ENCODE results near the gene STIM2. TPM values are rescaled to one million over a fixed set of nuclear protein-coding genes. Genes with fewer than 3 reads are reported as not detected.

STIM2 gene
- total RNA-seq, 1 donor from 2014 or later: 18.4 TPM

GRCh38 chr4:26896636-26897035 is 36.0 kb downstream of the STIM2 start:
- H3K4me3 ChIP-seq (ENCODE audit: insufficient read depth, low read depth, low read length): no peak overlapping the region
- no peak overlapping the region for H3K4me3 Mint-ChIP-seq (ENCODE audit: unreplicated experiment)
- H3K9ac ChIP-seq (ENCODE audit: low read length): no peak overlapping the region
- H3K36me3 Mint-ChIP-seq (ENCODE audit: low read depth, unreplicated experiment): peaks cover 3% of the 10 kb centered on the region
- H3K27ac ChIP-seq (ENCODE audit: low read depth, low read length): no peak overlapping the region
- peak; percentile 36 for DNase-seq (ENCODE audit: low read depth)
- H3K4me2 ChIP-seq (ENCODE audit: low read length): no peak overlapping the region
- no peaks in the 10 kb centered on the region for H3K4me1 ChIP-seq (ENCODE audit: insufficient read depth, low read length)
- H3K79me2 ChIP-seq (ENCODE audit: insufficient read depth, low read length): peaks cover 37% of the 10 kb centered on the region
- no peaks in the 10 kb centered on the region for H3K9me3 ChIP-seq (ENCODE audit: insufficient read depth, low read depth, low read length)
- H3K27me3 ChIP-seq (ENCODE audit: insufficient read depth, low read length): no peaks in the 10 kb centered on the region
- TF ChIP-seq, protein P1, sequence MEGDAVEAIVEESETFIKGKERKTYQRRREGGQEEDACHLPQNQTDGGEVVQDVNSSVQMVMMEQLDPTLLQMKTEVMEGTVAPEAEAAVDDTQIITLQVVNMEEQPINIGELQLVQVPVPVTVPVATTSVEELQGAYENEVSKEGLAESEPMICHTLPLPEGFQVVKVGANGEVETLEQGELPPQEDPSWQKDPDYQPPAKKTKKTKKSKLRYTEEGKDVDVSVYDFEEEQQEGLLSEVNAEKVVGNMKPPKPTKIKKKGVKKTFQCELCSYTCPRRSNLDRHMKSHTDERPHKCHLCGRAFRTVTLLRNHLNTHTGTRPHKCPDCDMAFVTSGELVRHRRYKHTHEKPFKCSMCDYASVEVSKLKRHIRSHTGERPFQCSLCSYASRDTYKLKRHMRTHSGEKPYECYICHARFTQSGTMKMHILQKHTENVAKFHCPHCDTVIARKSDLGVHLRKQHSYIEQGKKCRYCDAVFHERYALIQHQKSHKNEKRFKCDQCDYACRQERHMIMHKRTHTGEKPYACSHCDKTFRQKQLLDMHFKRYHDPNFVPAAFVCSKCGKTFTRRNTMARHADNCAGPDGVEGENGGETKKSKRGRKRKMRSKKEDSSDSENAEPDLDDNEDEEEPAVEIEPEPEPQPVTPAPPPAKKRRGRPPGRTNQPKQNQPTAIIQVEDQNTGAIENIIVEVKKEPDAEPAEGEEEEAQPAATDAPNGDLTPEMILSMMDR (IDR thresholded peaks at IDR 0.05; ENCODE audit: insufficient read depth, low read depth, low read length): no peak
- TF ChIP-seq EZH2 (IDR thresholded peaks at IDR 0.05; ENCODE audit: insufficient read depth, low read length): no peak
- H3K36me3 ChIP-seq (ENCODE audit: insufficient read depth, low read length): no peaks in the 10 kb centered on the region
- H4K20me1 ChIP-seq (ENCODE audit: insufficient read depth, low read length): peaks cover 22% of the 10 kb centered on the region
- no peak overlapping the region for H2AFZ ChIP-seq (ENCODE audit: low read depth, low read length)
- H3K4me1 Mint-ChIP-seq (ENCODE audit: low read depth, unreplicated experiment): peaks cover 20% of the 10 kb centered on the region
- H3K27ac Mint-ChIP-seq (ENCODE audit: unreplicated experiment): no peak overlapping the region
- no peak for FAIRE-seq
- H3K9me3 Mint-ChIP-seq (ENCODE audit: unreplicated experiment): no peaks in the 10 kb centered on the region
- H3K27me3 Mint-ChIP-seq (ENCODE audit: low read depth, unreplicated experiment): no peaks in the 10 kb centered on the region

DNA sequence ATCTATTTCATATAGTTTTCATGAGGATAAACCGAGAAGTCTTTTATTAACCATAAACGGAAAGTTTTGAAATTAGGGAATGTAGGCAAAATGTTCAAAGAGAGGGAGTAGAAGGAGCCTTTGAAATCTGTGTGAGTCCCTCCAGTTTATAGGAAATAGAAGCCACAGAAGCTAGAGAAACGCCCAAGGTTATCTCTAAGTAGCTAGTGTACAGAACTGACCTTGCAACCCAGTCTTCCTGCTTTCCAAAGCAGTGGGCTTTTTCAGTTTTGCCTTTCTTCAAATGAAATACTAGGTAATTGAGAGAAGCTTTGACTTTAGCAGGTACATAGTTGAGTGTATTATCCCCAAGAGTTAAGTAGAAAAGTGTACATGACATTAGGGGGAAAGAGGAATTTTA is 39.4 kb downstream of the STIM2 start:
- no peak overlapping the region for H3K27ac Mint-ChIP-seq (ENCODE audit: unreplicated experiment)

DNA sequence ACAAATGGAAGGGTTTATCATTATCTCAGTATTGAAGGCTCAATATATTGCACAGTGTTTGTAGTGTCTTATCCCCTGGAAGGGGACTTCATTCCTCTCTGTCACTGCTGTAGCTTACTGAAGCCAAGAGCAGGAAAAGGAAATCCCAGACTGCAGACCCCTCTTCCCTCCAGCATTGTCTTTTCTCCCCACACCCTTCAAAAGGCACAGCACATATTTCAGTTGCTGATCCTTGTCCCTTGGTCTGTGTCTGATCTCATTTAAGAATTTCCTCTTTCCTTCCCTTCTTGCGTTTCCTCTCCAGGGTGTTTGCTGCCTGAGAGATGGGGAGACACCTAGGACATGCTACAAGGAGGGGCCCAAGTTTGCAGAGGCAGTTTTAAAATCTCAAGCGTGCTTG is 40.1 kb downstream of the STIM2 start:
- H3K79me2 ChIP-seq (ENCODE audit: insufficient read depth, low read length): peaks cover 48% of the 10 kb centered on the region
- H2AFZ ChIP-seq (ENCODE audit: low read depth, low read length): no peak overlapping the region
- H3K36me3 ChIP-seq (ENCODE audit: insufficient read depth, low read length): no peaks in the 10 kb centered on the region
- H3K4me3 ChIP-seq (ENCODE audit: insufficient read depth, low read depth, low read length): no peak overlapping the region
- no peaks in the 10 kb centered on the region for H3K27me3 ChIP-seq (ENCODE audit: insufficient read depth, low read length)
- Mint-ChIP-seq H3K36me3 (ENCODE audit: low read depth, unreplicated experiment) (no peaks in the 10 kb centered on the region), H3K27ac (ENCODE audit: unreplicated experiment) (no peak overlapping the region), H3K9me3 (ENCODE audit: unreplicated experiment) (no peaks in the 10 kb centered on the region), H3K27me3 (ENCODE audit: low read depth, unreplicated experiment) (no peaks in the 10 kb centered on the region), H3K4me1 (ENCODE audit: low read depth, unreplicated experiment) (peaks cover 23% of the 10 kb centered on the region), H3K4me3 (ENCODE audit: unreplicated experiment) (no peak overlapping the region)
- no peak overlapping the region for H3K4me2 ChIP-seq (ENCODE audit: low read length)
- H3K9me3 ChIP-seq (ENCODE audit: insufficient read depth, low read depth, low read length): no peaks in the 10 kb centered on the region
- H3K27ac ChIP-seq (ENCODE audit: low read depth, low read length): no peak overlapping the region
- no peak overlapping the region for H3K9ac ChIP-seq (ENCODE audit: low read length)
- no peak for FAIRE-seq
- H4K20me1 ChIP-seq (ENCODE audit: insufficient read depth, low read length): peaks cover 37% of the 10 kb centered on the region
- no peak for DNase-seq (ENCODE audit: low read depth)
- no peaks in the 10 kb centered on the region for H3K4me1 ChIP-seq (ENCODE audit: insufficient read depth, low read length)
- no peak for TF ChIP-seq EZH2 (IDR thresholded peaks at IDR 0.05; ENCODE audit: insufficient read depth, low read length)
- TF ChIP-seq, protein P1 (IDR thresholded peaks at IDR 0.05; ENCODE audit: insufficient read depth, low read depth, low read length): no peak

More for the DNA sequence above, 39.4 kb downstream of the STIM2 start:
- no peaks in the 10 kb centered on the region for H3K4me1 ChIP-seq (ENCODE audit: insufficient read depth, low read length)
- H4K20me1 ChIP-seq (ENCODE audit: insufficient read depth, low read length): peaks cover 37% of the 10 kb centered on the region
- no peak overlapping the region for H3K9ac ChIP-seq (ENCODE audit: low read length)
- H3K4me2 ChIP-seq (ENCODE audit: low read length): no peak overlapping the region
- H3K36me3 ChIP-seq (ENCODE audit: insufficient read depth, low read length): no peaks in the 10 kb centered on the region
- no peak for TF ChIP-seq EZH2 (IDR thresholded peaks at IDR 0.05; ENCODE audit: insufficient read depth, low read length)
- TF ChIP-seq, protein P1 (IDR thresholded peaks at IDR 0.05; ENCODE audit: insufficient read depth, low read depth, low read length): no peak
- no peaks in the 10 kb centered on the region for H3K27me3 Mint-ChIP-seq (ENCODE audit: low read depth, unreplicated experiment)
- peaks cover 48% of the 10 kb centered on the region for H3K79me2 ChIP-seq (ENCODE audit: insufficient read depth, low read length)
- peaks cover 20% of the 10 kb centered on the region for H3K4me1 Mint-ChIP-seq (ENCODE audit: low read depth, unreplicated experiment)
- DNase-seq (ENCODE audit: low read depth) (no peak), FAIRE-seq (no peak)
- no peaks in the 10 kb centered on the region for H3K36me3 Mint-ChIP-seq (ENCODE audit: low read depth, unreplicated experiment)
- H3K4me3 Mint-ChIP-seq (ENCODE audit: unreplicated experiment): no peak overlapping the region
- no peaks in the 10 kb centered on the region for H3K9me3 Mint-ChIP-seq (ENCODE audit: unreplicated experiment)
- H2AFZ ChIP-seq (ENCODE audit: low read depth, low read length): no peak overlapping the region
- H3K4me3 ChIP-seq (ENCODE audit: insufficient read depth, low read depth, low read length): no peak overlapping the region
- H3K9me3 ChIP-seq (ENCODE audit: insufficient read depth, low read depth, low read length): no peaks in the 10 kb centered on the region
- no peaks in the 10 kb centered on the region for H3K27me3 ChIP-seq (ENCODE audit: insufficient read depth, low read length)
- H3K27ac ChIP-seq (ENCODE audit: low read depth, low read length): no peak overlapping the region

Data from astrocyte (in vitro differentiated cells and primary cell).